ENCODE data around the gene MICAL3.

- no peak for TF ChIP-seq YY1 (IDR thresholded peaks at IDR 0.05; ENCODE audit: insufficient read depth, insufficient read length)
- TF ChIP-seq ZNF274 (IDR thresholded peaks at IDR 0.05; ENCODE audit: low read depth, low read length) = no peak
- no peak for TF ChIP-seq SUZ12 (IDR thresholded peaks at IDR 0.05; ENCODE audit: extremely low read depth, insufficient read depth, insufficient read length)
Observed at GRCh38 chr22:17941471-17942406, 82.6 kb downstream of the MICAL3 start.

Data from NT2/D1 (cell line).